ENCODE results near the gene LENG9. TPM values are rescaled to one million over a fixed set of nuclear protein-coding genes. Genes with fewer than 3 reads are reported as not detected.

LENG9 gene
- total and polyA plus RNA-seq, 2 of the 13 experiments (the other 11 are each of a cell fraction or from before 2014, with no cell fraction given): 0.75 to 2.9 TPM

- Histone ChIP-seq H2AFZ (ENCODE audit: low read length) (no peak overlapping the region), H3K9ac (ENCODE audit: insufficient read depth, low read depth, low read length) (no peak overlapping the region), H3K36me3 (replicated peaks in 1 of 2; ENCODE audit: control insufficient read depth in 1 of 2, insufficient read depth in 2 of 2, low read length in 2 of 2) (peaks cover 35 to 60% of the 10 kb centered on the region in 2 experiments), H3K27ac (ENCODE audit: extremely low read length, insufficient read depth, low read length) (no peak overlapping the region), H3K4me1 (ENCODE audit: insufficient read depth, low read length) (peaks cover 21% of the 10 kb centered on the region), H3K27me3 (ENCODE audit: control insufficient read depth in 1 of 2, insufficient read depth in 2 of 2, low read length in 2 of 2) (no peaks in the 10 kb centered on the region), H3K79me2 (ENCODE audit: insufficient read depth, low read length) (peaks cover 12% of the 10 kb centered on the region), H3K9me3 (ENCODE audit: low read length) (no peaks in the 10 kb centered on the region), H3K4me2 (ENCODE audit: low read depth, low read length) (no peak overlapping the region), H3K4me3 (replicated peaks in 1 of 3; ENCODE audit: insufficient read depth in 1 of 3, low read depth in 2 of 3, low read length in 3 of 3) (no peak overlapping the region), H4K20me1 (ENCODE audit: insufficient read depth, low read length) (peaks cover 10% of the 10 kb centered on the region; the same call in 1 of the 2 replicates)
- DNase-seq (ENCODE audit: low spot score) (no peak), ATAC-seq (no peak), FAIRE-seq (no peak)
- ChIA-PET POLR2A (interaction anchor here (1.4 to 3.5 kb wide), 2 partner anchors 11 to 323 kb away, joined by 3 to 18 read pairs; partner anchors contain the start of gene LENG8), CTCF (ENCODE audit: low intra/inter-chr PET ratio, low total read pairs) (no interaction called here)
- in situ Hi-C loops (cut with HindIII; ENCODE audit: extremely low pct_ligation_motif_present, low pct_unique_long_range_greater_than_20kb): no loop called here
- intact Hi-C loops (cut with micrococcal nuclease; ENCODE audit: unreplicated experiment): no loop called here
- TF ChIP-seq CREB1 (IDR thresholded peaks at IDR 0.05) (0 out of 2 replicates have a peak, but pooled peaks have one; percentile 43), CREB1 (CRISPR knock-in tag; IDR thresholded peaks at IDR 0.05) (no peak), ZNF687 (CRISPR knock-in tag; IDR thresholded peaks at IDR 0.05) (peak; percentile 36), HINFP (CRISPR knock-in tag; IDR thresholded peaks at IDR 0.05; ENCODE audit: low read depth) (no peak), RBFOX2 (IDR thresholded peaks at IDR 0.05; ENCODE audit: low read depth, low read length) (peak; percentile 27; the same call in 1 of the 2 replicates), RARA (CRISPR knock-in tag; IDR thresholded peaks at IDR 0.05) (0 out of 2 replicates have a peak, but pooled peaks have one; percentile 20), THRA (CRISPR knock-in tag; IDR thresholded peaks at IDR 0.05; ENCODE audit: borderline replicate concordance) (0 out of 2 replicates have a peak, but pooled peaks have one; percentile 33), ZNF256 (CRISPR knock-in tag; conservative IDR thresholded peaks at IDR 0.05) (no peak), RBM22 (optimal IDR thresholded peaks at IDR 0.05; ENCODE audit: low read length) (peak; percentile 54), CENPT (CRISPR knock-in tag; IDR thresholded peaks at IDR 0.05; ENCODE audit: low read depth) (0 out of 2 replicates have a peak, but pooled peaks have one; percentile 6), ZFP91 (CRISPR knock-in tag; IDR thresholded peaks at IDR 0.05; ENCODE audit: borderline replicate concordance) (0 out of 2 replicates have a peak, but pooled peaks have one; percentile 13)
- no TSS peak for BruUV-seq (replicated peaks)
- 88% methylated on average over 7 of the region's 16 CpGs for WGBS (ENCODE audit: low lambda C conversion rate)
Measured at GRCh38 chr19:54459282-54460229, 4.0 kb downstream of the LENG9 start.

Measured in HepG2 (cell line).